Fibroblast of lung (primary cell): ENCODE measurements around the gene CACNB1.

Experiments used
- EZH2 ChIP-seq: IDR thresholded peaks from 2 replicates; pipeline ENCODE4 v1.5.1; 2012; ENCODE audit warnings: low read length, control low read depth, mild to moderate bottlenecking; ENCODE audit errors: missing control alignments
- TF ChIP-seq, protein P1 (sequence below), 2 donors: IDR thresholded peaks in 1 of 2; conservative IDR thresholded peaks in 1 of 2; 1 replicate in 1 of 2; 2 replicates in 1 of 2; pipeline ENCODE4 v1.5.1; 2011 to 2012; ENCODE audit warnings: low read length in 2 of 2, control low read depth in 1 of 2, inconsistent platforms in 1 of 2, low read depth in 1 of 2, mild to moderate bottlenecking in 1 of 2

DNA sequence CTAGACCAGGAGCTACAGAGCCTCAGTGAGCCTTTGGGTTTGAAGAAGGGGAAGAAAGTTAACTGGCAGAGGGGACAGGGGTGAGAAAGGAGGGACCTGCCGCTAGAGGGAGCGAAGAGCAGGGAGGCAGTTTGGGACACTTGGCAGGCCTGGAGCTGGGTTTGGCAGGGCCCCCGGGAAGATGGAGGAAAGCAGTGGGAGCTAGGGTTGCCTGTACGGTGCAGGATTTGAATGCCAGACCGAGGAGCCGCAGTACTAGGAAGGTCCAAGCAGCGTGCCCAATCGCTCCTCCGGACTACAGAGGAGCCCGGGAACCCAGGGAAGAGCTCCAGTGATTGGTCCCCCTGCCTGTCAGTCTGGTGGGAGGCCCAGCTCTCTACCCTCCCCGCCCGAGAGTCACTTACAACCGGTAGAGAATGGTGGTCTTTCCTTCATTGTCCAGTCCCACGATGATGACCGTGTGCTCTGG is 32.8 kb downstream of the CACNB1 start:
- TF ChIP-seq, protein P1, sequence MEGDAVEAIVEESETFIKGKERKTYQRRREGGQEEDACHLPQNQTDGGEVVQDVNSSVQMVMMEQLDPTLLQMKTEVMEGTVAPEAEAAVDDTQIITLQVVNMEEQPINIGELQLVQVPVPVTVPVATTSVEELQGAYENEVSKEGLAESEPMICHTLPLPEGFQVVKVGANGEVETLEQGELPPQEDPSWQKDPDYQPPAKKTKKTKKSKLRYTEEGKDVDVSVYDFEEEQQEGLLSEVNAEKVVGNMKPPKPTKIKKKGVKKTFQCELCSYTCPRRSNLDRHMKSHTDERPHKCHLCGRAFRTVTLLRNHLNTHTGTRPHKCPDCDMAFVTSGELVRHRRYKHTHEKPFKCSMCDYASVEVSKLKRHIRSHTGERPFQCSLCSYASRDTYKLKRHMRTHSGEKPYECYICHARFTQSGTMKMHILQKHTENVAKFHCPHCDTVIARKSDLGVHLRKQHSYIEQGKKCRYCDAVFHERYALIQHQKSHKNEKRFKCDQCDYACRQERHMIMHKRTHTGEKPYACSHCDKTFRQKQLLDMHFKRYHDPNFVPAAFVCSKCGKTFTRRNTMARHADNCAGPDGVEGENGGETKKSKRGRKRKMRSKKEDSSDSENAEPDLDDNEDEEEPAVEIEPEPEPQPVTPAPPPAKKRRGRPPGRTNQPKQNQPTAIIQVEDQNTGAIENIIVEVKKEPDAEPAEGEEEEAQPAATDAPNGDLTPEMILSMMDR (conservative IDR thresholded peaks at IDR 0.05 in 1 of 2, IDR thresholded peaks at IDR 0.05 in 1 of 2; ENCODE audit: low read depth in 1 of 2, low read length in 2 of 2), result peak; percentile 87 to 92
- no peak for TF ChIP-seq EZH2
